ENCODE measurements around the gene AGTR1.
"Not testable (repeated sequence)": the region's sequence is repeated elsewhere in the genome, so short reads cannot be mapped to it uniquely, and the experiment has no call there.

AGTR1 gene

DNA sequence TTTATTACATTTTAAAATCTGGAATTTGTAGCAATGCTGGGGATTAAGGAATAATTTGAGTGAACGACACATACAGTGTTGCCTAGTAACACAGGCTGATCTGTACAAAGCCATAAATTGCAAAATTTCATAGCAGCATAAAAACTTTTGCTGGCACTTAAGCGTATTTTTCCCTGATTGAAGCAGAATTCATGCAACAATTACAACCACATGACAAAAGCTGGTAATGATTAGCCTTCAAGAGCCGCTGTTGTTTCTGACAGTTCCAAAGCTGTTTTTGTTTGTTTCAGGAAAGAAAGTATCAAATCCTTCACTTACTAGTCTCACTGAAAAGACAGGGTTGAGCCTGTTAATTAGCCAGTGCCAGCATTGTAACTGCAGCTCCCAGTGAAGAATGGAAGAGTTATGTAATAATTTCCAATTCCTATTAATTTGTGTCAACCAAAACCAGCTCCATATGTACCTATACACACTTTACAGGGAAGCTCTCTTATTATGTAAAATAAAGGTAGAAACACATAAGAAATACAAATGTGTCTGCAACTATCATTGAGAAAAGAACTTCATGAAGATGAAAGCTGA, 60.7 kb downstream of the AGTR1 start:
- DNase-seq (ENCODE audit: low read depth), result no peak

- DNase-seq (ENCODE audit: low read depth), result no peak
Measured at GRCh38 chr3:148759430-148759829, 61.7 kb downstream of the AGTR1 start.

DNA sequence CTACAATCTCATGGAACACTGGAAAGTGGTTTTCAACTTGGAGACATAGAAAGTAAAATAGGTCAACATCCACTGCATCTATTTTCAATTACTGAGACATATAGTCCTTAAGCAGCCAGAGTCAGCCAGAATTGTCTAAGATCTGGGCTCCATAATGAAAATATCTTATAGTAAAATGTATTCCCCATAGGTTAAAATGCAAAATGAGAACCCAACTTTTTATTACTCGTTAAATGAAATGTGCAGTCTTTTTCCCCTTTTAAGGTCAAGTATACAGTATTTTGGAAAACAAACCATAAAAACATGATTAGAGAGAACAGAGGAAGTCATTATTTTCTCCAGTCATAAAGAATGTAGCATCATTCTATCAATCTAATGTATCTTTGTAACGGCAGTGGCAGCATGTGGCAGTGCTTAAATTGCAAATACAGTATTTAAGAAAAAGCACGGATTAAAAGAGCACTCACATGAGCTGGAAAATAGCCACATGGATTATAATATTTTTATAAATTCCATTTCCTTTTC, 65.5 kb downstream of the AGTR1 start:
- no peak for DNase-seq (ENCODE audit: low read depth)

GRCh38 chr3:148763986-148764935, 66.6 kb downstream of the AGTR1 start:
- DNase-seq (ENCODE audit: low read depth), result no peak

GRCh38 chr3:148772361-148772760, 74.7 kb downstream of the AGTR1 start:
- DNase-seq (ENCODE audit: low read depth), result no peak

DNA sequence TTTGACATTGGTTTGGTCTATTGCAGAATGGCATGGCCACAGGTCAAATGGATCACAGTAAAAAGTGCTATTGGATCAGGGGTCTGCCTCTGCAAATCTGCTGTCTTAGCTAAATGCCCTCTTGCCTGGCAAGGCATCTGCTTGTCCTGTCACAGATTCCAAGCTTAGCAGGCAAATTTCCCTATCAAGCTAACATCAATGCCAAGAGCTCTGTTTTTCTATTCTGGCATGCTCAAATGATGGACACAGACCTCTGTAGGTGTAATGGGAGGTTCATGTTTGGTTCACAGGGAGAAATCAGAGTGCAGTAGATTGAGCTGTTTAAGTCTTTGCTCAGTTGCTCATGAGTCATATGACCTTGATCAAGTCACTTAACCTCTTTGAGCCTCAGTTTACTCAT, 75.1 kb downstream of the AGTR1 start:
- no peak for DNase-seq (ENCODE audit: low read depth)

GRCh38 chr3:148773805-148774204, 76.1 kb downstream of the AGTR1 start:
- no peak for DNase-seq (ENCODE audit: low read depth)

DNA sequence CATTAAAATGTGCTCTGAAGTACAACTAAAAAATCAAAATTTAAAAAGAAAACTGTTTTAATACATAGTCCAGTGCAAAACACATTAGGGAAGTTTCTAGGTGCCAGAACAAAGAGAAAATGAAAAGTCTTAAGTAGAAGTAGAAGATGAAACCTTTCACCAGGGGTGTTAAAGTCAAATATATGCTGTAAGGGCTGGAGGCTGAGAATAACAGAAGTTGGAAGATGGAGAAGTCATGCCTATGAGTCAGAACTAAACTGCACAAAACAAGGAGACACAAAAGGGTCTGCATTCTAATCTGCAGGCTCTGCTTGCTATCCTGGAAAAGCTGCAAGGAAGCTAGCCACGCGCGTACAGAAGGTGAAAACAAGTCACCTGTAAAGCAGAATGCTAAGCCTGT, 81.2 kb downstream of the AGTR1 start:
- no peak for DNase-seq (ENCODE audit: low read depth)

- DNase-seq (ENCODE audit: low read depth), result not testable (repeated sequence)
Measured at GRCh38 chr3:148785026-148785425, 87.3 kb downstream of the AGTR1 start.

DNA sequence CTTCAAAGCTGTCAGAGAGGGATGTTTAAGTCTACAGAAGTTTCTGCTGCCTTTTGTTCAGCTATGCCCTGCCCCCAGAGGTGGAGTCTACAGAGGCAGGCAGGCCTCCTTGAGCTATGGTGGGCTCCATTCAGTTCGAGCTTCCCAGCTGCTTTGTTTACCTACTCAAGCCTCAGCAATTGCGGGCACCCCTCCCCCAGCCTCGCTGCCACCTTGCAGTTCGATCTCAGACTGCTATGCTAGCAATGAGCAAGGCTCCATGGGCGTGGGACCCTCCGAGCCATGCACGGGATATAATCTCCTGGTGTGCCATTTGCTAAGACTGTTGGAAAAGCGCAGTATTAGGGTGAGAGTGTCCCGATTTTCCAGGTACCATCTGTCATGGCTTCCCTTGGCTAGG, 88.5 kb downstream of the AGTR1 start:
- not testable (repeated sequence) for DNase-seq (ENCODE audit: low read depth)

GRCh38 chr3:148789146-148789545, 91.4 kb downstream of the AGTR1 start:
- DNase-seq (ENCODE audit: low read depth), result no peak

- no peak for DNase-seq (ENCODE audit: low read depth)
Measured at GRCh38 chr3:148789906-148790305, 92.2 kb downstream of the AGTR1 start.

GRCh38 chr3:148790370-148790769, 92.7 kb downstream of the AGTR1 start:
- DNase-seq (ENCODE audit: low read depth), result no peak

DNA sequence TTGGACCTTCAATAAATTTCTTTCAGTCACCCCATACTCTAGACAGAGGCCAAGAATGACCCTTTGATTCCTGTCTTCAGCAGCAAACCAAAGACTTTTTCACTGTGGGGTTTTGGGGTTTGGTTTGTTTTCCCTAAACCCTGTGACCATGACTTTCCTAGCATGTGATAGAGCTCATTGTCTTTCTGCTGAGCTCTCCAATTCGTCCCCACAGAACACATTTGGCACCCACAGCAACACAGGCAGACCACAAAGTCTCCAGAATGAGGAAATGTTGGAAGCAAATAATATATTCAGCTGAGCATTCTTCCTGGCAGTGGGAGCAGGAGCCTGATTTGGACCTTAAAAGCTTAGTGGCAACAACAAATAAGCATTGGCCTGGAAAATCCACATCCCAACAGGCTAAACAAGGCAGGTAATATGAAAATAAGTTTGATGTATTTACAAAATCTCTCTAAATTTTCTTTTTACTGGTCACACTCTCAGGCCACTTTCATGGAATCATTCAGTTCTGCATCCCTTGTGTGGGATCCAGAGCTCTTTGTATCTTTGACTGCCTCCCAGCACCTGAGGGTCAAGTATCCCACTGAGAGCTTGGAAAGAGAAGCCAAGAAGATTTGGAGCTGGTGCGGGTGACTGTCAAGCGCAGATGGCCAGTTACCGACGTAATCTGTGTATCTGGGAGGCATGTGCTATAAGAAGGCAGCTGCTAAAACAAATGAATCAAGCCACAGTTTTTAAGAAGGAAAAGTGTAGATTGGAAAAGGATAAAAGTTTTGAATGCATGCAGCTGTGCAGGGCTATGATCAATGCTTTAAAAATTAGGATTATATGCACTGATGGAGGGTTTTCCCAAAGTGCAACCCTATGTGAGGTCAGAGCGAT, 93.4 kb downstream of the AGTR1 start:
- no peak for DNase-seq (ENCODE audit: low read depth)

GRCh38 chr3:148791920-148792319, 94.2 kb downstream of the AGTR1 start:
- DNase-seq (ENCODE audit: low read depth), result no peak

DNA sequence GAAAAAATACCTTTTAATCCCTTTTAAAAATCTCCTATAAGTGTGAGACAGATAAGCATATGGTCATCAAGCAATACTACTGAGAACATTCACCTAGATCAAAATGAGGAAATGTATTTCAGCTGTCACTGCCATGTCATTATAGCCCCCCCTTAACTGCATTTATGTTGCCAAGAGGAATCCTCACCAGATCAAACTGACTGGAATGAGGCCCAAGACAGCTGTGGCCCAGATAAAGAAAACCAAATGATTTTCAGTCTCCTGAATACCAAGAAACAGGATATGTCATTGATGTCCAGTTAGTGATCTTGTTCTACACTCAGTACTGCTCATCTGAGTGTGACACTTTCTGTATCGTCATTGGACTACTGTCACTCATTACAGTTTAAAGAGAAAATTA, 94.8 kb downstream of the AGTR1 start:
- no peak for DNase-seq (ENCODE audit: low read depth)
